HL-60 (cell line): ENCODE data around the gene AASS.

Experiments
- DNase-seq, 2 experiments: peaks; one replicate each; pipeline ENCODE4 v3.0.0-alpha.2; 2010 to 2020; ENCODE audit warnings: low read depth in 1 of 2, low spot score in 1 of 2
- H3K27ac ChIP-seq: fragments of 250-450 bp; sonication (Bioruptor Pico); replicated peaks from 2 replicates; pipeline ENCODE4 v1.5.1; 2020; ENCODE audit warnings: mild to moderate bottlenecking, moderate library complexity
- H3K27me3 ChIP-seq: fragments of 250-450 bp; sonication (Bioruptor Pico); 2 replicates; pipeline ENCODE4 v1.5.1; 2021; ENCODE audit warnings: mild to moderate bottlenecking, moderate library complexity; ENCODE audit not compliant: insufficient read depth, poor library complexity, severe bottlenecking
- H3K4me3 ChIP-seq: replicated peaks from 2 replicates; pipeline ENCODE4 v1.5.1; 2011; ENCODE audit warnings: mild to moderate bottlenecking, control low read depth, low read length; ENCODE audit not compliant: insufficient read depth
- CTCF ChIP-seq: IDR thresholded peaks from one replicate; pipeline ENCODE4 v1.5.1; 2011; ENCODE audit warnings: low read length, control low read depth, inconsistent platforms; ENCODE audit not compliant: insufficient read depth
- GABPA ChIP-seq: IDR thresholded peaks from 2 replicates; pipeline ENCODE4 v1.6.1; 2012; ENCODE audit warnings: low read depth
- POLR2AphosphoS5 ChIP-seq: IDR thresholded peaks from 2 replicates; pipeline ENCODE4 v1.6.1; 2012; ENCODE audit warnings: low read depth
- REST ChIP-seq: IDR thresholded peaks from 2 replicates; pipeline ENCODE4 v1.6.1; 2012; ENCODE audit warnings: low read depth; ENCODE audit not compliant: insufficient replicate concordance
- SPI1 ChIP-seq: IDR thresholded peaks from 2 replicates; pipeline ENCODE4 v1.6.1; 2012; ENCODE audit warnings: low read depth, mild to moderate bottlenecking, borderline replicate concordance

The AASS gene

GRCh38 chr7:122054393-122054792, 89.7 kb downstream of the AASS start:
- no peak for TF ChIP-seq POLR2AphosphoS5
- no peak for TF ChIP-seq CTCF
- TF ChIP-seq SPI1 = no peak
- no peak for TF ChIP-seq GABPA
- TF ChIP-seq REST = no peak
- DNase-seq = no peak
- Histone ChIP-seq H3K27me3 (no peaks in the 10 kb centered on the region), H3K4me3 (no peak overlapping the region), H3K27ac (no peak overlapping the region)

- DNase-seq = no peak
- no peak overlapping the region for H3K4me3 ChIP-seq
- H3K27me3 ChIP-seq = no peaks in the 10 kb centered on the region
- H3K27ac ChIP-seq = no peak overlapping the region
- no peak for TF ChIP-seq CTCF
- TF ChIP-seq POLR2AphosphoS5 = no peak
- no peak for TF ChIP-seq REST
- no peak for TF ChIP-seq SPI1
- TF ChIP-seq GABPA = no peak
Measured at GRCh38 chr7:122046402-122046801, 97.6 kb downstream of the AASS start.

GRCh38 chr7:122040147-122040546, 103.9 kb downstream of the AASS start:
- DNase-seq = no peak
- no peaks in the 10 kb centered on the region for H3K27me3 ChIP-seq
- no peak for TF ChIP-seq REST
- TF ChIP-seq POLR2AphosphoS5 = no peak
- no peak overlapping the region for H3K27ac ChIP-seq
- no peak overlapping the region for H3K4me3 ChIP-seq

GRCh38 chr7:122038904-122039303, 105.1 kb downstream of the AASS start:
- no peak overlapping the region for H3K27ac ChIP-seq
- no peak overlapping the region for H3K4me3 ChIP-seq
- no peak for TF ChIP-seq GABPA
- TF ChIP-seq POLR2AphosphoS5 = no peak
- no peak for TF ChIP-seq CTCF
- TF ChIP-seq SPI1 = no peak
- no peak for TF ChIP-seq REST
- DNase-seq = no peak
- no peaks in the 10 kb centered on the region for H3K27me3 ChIP-seq
